ENCODE measurements around the gene HLCS. TPM values are rescaled to one million over a fixed set of nuclear protein-coding genes. Genes with fewer than 3 reads are reported as not detected.
A peak's percentile ranks its signal among the peaks of the same experiment; 100 is the strongest.

The HLCS gene
- total RNA-seq, 1 donor from 2014 or later = 15.9 TPM

DNA sequence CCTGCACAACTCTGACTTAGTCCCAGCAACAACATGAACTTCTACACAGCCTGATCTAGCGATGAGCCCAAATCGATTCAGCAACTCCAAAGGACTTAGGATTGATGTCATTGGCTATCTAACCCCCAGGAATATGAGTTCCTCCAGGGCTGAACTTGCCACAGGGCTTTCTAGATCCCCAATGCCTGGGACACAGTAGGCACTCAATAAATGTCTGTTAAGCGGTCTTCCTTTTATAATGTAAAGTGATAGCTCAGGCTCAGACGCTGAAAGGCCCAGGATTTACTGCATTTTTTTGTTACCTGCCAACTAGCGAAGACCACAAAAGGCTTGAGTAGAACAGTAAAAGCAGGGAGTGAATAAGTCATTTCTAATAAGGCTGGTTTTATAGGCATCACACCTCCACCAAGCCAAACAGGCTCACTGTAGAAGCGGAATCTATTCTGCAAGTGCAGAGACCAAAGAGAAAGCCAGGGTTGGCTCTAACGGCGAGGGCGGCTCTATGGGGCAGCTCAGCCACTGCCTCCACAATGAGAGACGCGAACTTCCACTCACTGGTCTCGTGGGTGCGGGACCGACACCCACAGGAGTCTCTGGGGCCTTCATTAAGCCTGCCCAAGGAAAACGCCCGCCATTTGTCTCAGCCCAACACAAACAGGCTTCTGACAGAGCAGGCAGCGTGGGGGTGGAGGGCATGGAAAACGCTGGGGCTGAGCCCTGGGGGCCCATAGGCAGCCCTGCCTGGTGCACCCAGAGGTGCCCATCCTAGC lies 52.0 kb downstream of the HLCS start:
- Mint-ChIP-seq H3K27ac (ENCODE audit: unreplicated experiment) (no peak overlapping the region), H3K9me3 (ENCODE audit: unreplicated experiment) (peaks cover 14% of the 10 kb centered on the region), H3K27me3 (ENCODE audit: unreplicated experiment) (peaks cover 8% of the 10 kb centered on the region), H3K36me3 (ENCODE audit: unreplicated experiment) (no peaks in the 10 kb centered on the region), H3K4me3 (ENCODE audit: unreplicated experiment) (no peak overlapping the region), H3K4me1 (ENCODE audit: low read depth, unreplicated experiment) (peaks cover 50% of the 10 kb centered on the region)
- DNase-seq = no peak
- TF ChIP-seq, protein P1, sequence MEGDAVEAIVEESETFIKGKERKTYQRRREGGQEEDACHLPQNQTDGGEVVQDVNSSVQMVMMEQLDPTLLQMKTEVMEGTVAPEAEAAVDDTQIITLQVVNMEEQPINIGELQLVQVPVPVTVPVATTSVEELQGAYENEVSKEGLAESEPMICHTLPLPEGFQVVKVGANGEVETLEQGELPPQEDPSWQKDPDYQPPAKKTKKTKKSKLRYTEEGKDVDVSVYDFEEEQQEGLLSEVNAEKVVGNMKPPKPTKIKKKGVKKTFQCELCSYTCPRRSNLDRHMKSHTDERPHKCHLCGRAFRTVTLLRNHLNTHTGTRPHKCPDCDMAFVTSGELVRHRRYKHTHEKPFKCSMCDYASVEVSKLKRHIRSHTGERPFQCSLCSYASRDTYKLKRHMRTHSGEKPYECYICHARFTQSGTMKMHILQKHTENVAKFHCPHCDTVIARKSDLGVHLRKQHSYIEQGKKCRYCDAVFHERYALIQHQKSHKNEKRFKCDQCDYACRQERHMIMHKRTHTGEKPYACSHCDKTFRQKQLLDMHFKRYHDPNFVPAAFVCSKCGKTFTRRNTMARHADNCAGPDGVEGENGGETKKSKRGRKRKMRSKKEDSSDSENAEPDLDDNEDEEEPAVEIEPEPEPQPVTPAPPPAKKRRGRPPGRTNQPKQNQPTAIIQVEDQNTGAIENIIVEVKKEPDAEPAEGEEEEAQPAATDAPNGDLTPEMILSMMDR (IDR thresholded peaks at IDR 0.05; ENCODE audit: partially characterized antibody, unreplicated experiment) = no peak

DNA sequence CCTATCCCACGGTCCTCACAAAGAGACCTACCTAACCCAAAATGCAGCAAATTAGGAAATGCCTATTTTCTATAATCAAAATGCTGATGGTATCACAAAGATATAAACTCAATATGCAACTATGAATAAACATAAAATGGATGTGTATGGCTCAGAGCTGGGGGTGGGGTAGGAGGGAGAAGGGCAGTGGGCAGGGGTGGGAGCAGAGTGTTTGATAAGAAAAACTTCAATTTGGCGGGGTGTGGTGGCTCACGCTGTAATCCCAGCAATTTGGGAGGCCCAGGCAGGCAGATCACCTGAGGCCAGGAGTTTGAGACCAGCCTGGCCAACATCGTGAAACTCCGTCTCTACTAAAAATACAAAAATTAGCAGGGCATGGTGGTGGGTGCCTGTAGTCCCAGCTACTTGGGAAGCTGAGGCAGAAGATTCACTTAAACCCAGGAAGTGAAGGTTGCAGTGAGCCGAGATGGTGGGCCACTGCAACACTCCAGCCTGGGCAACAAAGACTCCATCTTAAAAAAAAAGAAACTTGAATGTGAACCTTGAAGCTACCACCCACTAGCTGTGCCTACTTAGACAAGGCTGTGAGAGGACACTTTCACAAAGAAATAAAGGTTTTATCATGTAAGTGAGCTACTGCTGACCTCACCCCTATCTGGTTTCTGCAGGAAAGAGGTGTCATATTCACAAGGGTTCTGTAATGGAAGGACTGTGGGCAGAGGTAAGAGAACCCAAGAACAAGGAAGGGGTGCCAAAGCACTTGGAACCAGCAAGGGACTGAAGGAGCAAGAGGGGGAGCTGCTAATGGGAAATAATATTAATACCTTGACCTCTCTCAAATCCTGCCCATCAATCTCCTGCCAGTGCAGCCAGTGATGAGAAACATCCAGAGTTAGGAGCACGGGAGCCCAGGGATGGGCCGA lies 53.0 kb downstream of the HLCS start:
- DNase-seq = no peak
- no peak overlapping the region for H3K27ac Mint-ChIP-seq (ENCODE audit: unreplicated experiment)
- H3K4me1 Mint-ChIP-seq (ENCODE audit: low read depth, unreplicated experiment) = peaks cover 44% of the 10 kb centered on the region
- TF ChIP-seq, protein P1 (IDR thresholded peaks at IDR 0.05; ENCODE audit: partially characterized antibody, unreplicated experiment) = no peak
- H3K4me3 Mint-ChIP-seq (ENCODE audit: unreplicated experiment) = no peak overlapping the region
- H3K36me3 Mint-ChIP-seq (ENCODE audit: unreplicated experiment) = no peaks in the 10 kb centered on the region
- peaks cover 11% of the 10 kb centered on the region for H3K27me3 Mint-ChIP-seq (ENCODE audit: unreplicated experiment)
- peaks cover 16% of the 10 kb centered on the region for H3K9me3 Mint-ChIP-seq (ENCODE audit: unreplicated experiment)

DNA sequence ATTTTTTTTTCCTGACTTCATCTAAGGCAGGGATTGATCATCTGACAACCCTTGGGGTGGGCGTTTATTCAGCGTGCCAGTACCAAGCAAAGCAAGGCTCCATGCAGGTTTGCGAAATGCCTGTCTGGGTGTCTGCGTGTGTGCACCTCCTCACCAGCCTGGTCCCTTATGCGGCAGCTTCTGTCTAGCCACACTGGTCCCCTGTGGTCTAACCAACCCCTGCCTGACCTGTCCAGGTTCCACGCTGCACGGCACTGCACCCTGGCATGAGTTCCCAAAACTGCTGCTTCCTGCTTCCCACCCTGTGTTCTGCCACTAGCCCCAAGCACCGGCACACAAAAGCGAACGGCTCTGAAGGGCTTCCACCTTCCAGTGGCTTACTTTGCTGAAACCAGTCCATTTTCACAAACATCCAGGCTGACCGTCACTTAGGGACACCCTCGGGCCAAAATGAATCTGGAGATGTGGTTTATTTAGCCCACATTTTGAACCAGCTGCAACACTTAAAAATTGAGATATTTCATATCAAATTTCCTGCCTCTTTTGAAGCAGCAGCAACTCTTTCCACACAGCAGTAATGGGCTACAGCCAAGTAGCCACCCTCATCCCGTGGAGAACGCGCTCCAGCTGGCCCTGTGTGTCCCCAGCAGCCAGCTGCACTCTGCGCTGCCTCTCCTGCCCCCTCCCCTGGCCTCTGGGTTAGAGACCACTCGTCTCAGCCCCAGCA lies 55.7 kb downstream of the HLCS start:
- Mint-ChIP-seq H3K9me3 (ENCODE audit: unreplicated experiment) (peaks cover 8% of the 10 kb centered on the region), H3K36me3 (ENCODE audit: unreplicated experiment) (no peaks in the 10 kb centered on the region), H3K27me3 (ENCODE audit: unreplicated experiment) (peaks cover 6% of the 10 kb centered on the region), H3K27ac (ENCODE audit: unreplicated experiment) (peak overlapping the region; percentile 75), H3K4me1 (ENCODE audit: low read depth, unreplicated experiment) (peaks cover 25% of the 10 kb centered on the region), H3K4me3 (ENCODE audit: unreplicated experiment) (no peak overlapping the region)
- TF ChIP-seq, protein P1 (IDR thresholded peaks at IDR 0.05; ENCODE audit: partially characterized antibody, unreplicated experiment) = no peak
- DNase-seq = peak; percentile 70

DNA sequence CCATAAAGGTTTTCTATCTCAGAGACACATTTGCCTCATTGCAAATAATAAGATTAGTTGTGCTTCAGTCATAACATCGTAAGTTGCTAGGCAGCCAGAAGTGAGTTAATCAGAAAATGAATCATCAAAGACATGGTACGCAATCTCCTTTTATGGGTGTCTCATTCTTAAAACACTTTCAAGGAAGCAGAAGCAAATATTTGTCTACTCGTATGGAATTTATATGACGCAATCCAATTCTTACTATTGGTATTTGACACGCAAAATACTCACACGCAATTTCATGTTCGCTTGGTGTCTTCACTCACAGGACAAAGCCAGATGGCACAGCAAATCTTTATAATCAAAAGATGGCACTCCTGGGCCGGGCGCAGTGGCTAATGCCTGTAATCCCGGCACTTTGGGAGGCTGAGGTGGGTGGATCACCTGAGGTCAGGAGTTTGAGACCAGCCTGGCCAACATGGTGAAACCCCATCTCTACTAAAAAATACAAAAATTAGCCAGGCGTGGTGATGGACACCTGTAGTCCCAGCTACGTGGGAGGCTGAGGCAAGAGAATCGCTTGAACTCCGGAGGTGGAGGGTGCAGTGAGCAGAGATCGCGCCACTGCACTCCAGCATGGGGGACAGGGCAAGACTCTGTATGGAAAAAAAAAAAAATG lies 56.4 kb downstream of the HLCS start:
- H3K4me3 Mint-ChIP-seq (ENCODE audit: unreplicated experiment) = no peak overlapping the region
- TF ChIP-seq, protein P1 (IDR thresholded peaks at IDR 0.05; ENCODE audit: partially characterized antibody, unreplicated experiment) = no peak
- DNase-seq = no peak
- no peaks in the 10 kb centered on the region for H3K36me3 Mint-ChIP-seq (ENCODE audit: unreplicated experiment)
- no peak overlapping the region for H3K27ac Mint-ChIP-seq (ENCODE audit: unreplicated experiment)
- H3K4me1 Mint-ChIP-seq (ENCODE audit: low read depth, unreplicated experiment) = peaks cover 19% of the 10 kb centered on the region
- peaks cover 6% of the 10 kb centered on the region for H3K27me3 Mint-ChIP-seq (ENCODE audit: unreplicated experiment)
- peaks cover 8% of the 10 kb centered on the region for H3K9me3 Mint-ChIP-seq (ENCODE audit: unreplicated experiment)
